DOHH2 (cell line): ENCODE results near the gene BRD7.

ENCODE experiments used
- EZH2phosphoT487 ChIP-seq: fragments of 200-600 bp; sonication (generic); IDR thresholded peaks from 2 replicates; pipeline ENCODE4 v1.6.1; 2017; ENCODE audit warnings: borderline replicate concordance, mild to moderate bottlenecking, antibody characterized with exemption, low read length, moderate library complexity, mixed read lengths
- TF ChIP-seq, protein P1 (sequence below): fragments of 200-600 bp; sonication (generic); IDR thresholded peaks from one replicate; pipeline ENCODE4 v1.5.1; 2014; ENCODE audit warnings: antibody characterized with exemption, mild to moderate bottlenecking, low read depth, low read length; ENCODE audit not compliant: poor library complexity, severe bottlenecking

DNA sequence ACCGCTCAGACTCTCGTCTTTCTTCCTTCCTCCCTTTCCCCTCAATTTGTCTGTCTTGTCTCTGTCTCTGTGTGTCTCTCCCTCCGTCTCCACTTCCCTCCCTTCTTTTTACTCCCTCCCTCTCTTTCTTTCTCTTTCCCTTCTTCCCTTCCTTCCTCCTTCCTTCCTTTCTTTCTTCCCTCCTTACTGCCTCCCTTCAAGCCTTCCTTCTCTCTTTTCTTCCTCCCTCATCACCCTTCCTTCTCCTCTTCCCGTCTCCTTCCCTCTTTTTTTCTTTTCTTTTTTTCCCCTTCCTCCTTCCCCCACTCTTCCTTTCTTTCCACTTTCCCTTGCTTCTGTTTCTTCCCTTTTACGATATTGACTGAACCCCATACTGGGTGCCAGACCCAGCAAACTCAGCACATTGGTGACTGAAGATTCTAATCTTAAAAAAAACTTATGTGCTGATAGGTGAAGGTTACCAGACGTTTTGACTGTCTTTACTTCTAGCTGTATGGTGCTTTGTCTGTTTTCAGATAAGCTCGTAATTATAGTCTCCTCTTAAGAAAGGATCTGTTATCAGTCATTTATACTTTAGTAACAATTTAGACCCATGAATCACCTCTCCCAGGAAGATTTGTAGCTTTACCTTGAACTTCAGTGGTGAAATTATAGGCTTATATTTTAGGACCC lies 481 bp upstream of the BRD7 start:
- TF ChIP-seq, protein P1, sequence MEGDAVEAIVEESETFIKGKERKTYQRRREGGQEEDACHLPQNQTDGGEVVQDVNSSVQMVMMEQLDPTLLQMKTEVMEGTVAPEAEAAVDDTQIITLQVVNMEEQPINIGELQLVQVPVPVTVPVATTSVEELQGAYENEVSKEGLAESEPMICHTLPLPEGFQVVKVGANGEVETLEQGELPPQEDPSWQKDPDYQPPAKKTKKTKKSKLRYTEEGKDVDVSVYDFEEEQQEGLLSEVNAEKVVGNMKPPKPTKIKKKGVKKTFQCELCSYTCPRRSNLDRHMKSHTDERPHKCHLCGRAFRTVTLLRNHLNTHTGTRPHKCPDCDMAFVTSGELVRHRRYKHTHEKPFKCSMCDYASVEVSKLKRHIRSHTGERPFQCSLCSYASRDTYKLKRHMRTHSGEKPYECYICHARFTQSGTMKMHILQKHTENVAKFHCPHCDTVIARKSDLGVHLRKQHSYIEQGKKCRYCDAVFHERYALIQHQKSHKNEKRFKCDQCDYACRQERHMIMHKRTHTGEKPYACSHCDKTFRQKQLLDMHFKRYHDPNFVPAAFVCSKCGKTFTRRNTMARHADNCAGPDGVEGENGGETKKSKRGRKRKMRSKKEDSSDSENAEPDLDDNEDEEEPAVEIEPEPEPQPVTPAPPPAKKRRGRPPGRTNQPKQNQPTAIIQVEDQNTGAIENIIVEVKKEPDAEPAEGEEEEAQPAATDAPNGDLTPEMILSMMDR, result no peak
- TF ChIP-seq EZH2phosphoT487, result no peak
